ENCODE data around the gene TRAPPC2B. TPM values are rescaled to one million over a fixed set of nuclear protein-coding genes. Genes with fewer than 3 reads are reported as not detected.
A peak's percentile ranks its signal among the peaks of the same experiment; 100 is the strongest.

Gene TRAPPC2B
- total and polyA plus RNA-seq, 2 of the 13 experiments (the other 11 are each of a cell fraction or from before 2014, with no cell fraction given) = 13.3 to 17.7 TPM

GRCh38 chr19:57320180-57321084, 42.9 kb upstream of the TRAPPC2B start, which contains the start of gene ZNF543 (continued):
- no peak for TF ChIP-seq CERS6 (CRISPR knock-in tag; IDR thresholded peaks at IDR 0.05)
- peak; percentile 28; the same call in 1 of the 2 replicates for TF ChIP-seq ZNF160 (CRISPR knock-in tag; IDR thresholded peaks at IDR 0.05)
- no peak for TF ChIP-seq FOXA1 (IDR thresholded peaks at IDR 0.05)
- TF ChIP-seq FOXA1 (CRISPR knock-in tag; IDR thresholded peaks at IDR 0.05) = no peak
- TF ChIP-seq, protein P1, sequence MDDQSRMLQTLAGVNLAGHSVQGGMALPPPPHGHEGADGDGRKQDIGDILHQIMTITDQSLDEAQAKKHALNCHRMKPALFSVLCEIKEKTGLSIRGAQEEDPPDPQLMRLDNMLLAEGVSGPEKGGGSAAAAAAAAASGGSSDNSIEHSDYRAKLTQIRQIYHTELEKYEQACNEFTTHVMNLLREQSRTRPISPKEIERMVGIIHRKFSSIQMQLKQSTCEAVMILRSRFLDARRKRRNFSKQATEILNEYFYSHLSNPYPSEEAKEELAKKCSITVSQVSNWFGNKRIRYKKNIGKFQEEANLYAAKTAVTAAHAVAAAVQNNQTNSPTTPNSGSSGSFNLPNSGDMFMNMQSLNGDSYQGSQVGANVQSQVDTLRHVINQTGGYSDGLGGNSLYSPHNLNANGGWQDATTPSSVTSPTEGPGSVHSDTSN (CRISPR knock-in tag; IDR thresholded peaks at IDR 0.05; ENCODE audit: borderline replicate concordance) = no peak
- no peak for TF ChIP-seq MTF1 (CRISPR knock-in tag; IDR thresholded peaks at IDR 0.05)
- TF ChIP-seq, protein P2, sequence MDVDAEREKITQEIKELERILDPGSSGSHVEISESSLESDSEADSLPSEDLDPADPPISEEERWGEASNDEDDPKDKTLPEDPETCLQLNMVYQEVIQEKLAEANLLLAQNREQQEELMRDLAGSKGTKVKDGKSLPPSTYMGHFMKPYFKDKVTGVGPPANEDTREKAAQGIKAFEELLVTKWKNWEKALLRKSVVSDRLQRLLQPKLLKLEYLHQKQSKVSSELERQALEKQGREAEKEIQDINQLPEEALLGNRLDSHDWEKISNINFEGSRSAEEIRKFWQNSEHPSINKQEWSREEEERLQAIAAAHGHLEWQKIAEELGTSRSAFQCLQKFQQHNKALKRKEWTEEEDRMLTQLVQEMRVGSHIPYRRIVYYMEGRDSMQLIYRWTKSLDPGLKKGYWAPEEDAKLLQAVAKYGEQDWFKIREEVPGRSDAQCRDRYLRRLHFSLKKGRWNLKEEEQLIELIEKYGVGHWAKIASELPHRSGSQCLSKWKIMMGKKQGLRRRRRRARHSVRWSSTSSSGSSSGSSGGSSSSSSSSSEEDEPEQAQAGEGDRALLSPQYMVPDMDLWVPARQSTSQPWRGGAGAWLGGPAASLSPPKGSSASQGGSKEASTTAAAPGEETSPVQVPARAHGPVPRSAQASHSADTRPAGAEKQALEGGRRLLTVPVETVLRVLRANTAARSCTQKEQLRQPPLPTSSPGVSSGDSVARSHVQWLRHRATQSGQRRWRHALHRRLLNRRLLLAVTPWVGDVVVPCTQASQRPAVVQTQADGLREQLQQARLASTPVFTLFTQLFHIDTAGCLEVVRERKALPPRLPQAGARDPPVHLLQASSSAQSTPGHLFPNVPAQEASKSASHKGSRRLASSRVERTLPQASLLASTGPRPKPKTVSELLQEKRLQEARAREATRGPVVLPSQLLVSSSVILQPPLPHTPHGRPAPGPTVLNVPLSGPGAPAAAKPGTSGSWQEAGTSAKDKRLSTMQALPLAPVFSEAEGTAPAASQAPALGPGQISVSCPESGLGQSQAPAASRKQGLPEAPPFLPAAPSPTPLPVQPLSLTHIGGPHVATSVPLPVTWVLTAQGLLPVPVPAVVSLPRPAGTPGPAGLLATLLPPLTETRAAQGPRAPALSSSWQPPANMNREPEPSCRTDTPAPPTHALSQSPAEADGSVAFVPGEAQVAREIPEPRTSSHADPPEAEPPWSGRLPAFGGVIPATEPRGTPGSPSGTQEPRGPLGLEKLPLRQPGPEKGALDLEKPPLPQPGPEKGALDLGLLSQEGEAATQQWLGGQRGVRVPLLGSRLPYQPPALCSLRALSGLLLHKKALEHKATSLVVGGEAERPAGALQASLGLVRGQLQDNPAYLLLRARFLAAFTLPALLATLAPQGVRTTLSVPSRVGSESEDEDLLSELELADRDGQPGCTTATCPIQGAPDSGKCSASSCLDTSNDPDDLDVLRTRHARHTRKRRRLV (CRISPR knock-in tag; IDR thresholded peaks at IDR 0.05) = no peak
- no peak for TF ChIP-seq HOXA7 (CRISPR knock-in tag; IDR thresholded peaks at IDR 0.05)
- peak; percentile 66 for TF ChIP-seq ZNF501 (CRISPR knock-in tag; IDR thresholded peaks at IDR 0.05)
- peak; percentile 62; the same call in 1 of the 2 replicates for TF ChIP-seq MYC (CRISPR knock-in tag; IDR thresholded peaks at IDR 0.05; ENCODE audit: borderline replicate concordance)
- TF ChIP-seq, protein P3, sequence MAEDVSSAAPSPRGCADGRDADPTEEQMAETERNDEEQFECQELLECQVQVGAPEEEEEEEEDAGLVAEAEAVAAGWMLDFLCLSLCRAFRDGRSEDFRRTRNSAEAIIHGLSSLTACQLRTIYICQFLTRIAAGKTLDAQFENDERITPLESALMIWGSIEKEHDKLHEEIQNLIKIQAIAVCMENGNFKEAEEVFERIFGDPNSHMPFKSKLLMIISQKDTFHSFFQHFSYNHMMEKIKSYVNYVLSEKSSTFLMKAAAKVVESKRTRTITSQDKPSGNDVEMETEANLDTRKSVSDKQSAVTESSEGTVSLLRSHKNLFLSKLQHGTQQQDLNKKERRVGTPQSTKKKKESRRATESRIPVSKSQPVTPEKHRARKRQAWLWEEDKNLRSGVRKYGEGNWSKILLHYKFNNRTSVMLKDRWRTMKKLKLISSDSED (CRISPR knock-in tag; IDR thresholded peaks at IDR 0.05) = 0 out of 2 replicates have a peak, but pooled peaks have one; percentile 31
- peak; percentile 98 for TF ChIP-seq GABPA (IDR thresholded peaks at IDR 0.05; ENCODE audit: low read depth, low read length)
- TF ChIP-seq GABPA (CRISPR knock-in tag; IDR thresholded peaks at IDR 0.05; ENCODE audit: low read depth) = peak; percentile 96
- TF ChIP-seq GTF2F1 (IDR thresholded peaks at IDR 0.05; ENCODE audit: low read length) = no peak
- TF ChIP-seq, protein P4, sequence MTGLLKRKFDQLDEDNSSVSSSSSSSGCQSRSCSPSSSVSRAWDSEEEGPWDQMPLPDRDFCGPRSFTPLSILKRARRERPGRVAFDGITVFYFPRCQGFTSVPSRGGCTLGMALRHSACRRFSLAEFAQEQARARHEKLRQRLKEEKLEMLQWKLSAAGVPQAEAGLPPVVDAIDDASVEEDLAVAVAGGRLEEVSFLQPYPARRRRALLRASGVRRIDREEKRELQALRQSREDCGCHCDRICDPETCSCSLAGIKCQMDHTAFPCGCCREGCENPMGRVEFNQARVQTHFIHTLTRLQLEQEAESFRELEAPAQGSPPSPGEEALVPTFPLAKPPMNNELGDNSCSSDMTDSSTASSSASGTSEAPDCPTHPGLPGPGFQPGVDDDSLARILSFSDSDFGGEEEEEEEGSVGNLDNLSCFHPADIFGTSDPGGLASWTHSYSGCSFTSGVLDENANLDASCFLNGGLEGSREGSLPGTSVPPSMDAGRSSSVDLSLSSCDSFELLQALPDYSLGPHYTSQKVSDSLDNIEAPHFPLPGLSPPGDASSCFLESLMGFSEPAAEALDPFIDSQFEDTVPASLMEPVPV (CRISPR knock-in tag; IDR thresholded peaks at IDR 0.05) = peak; percentile 70; the same call in 1 of the 2 replicates
- TF ChIP-seq SP4 (CRISPR knock-in tag; IDR thresholded peaks at IDR 0.05) = peak; percentile 77
- 0 out of 2 replicates have a peak, but pooled peaks have one; percentile 30 for TF ChIP-seq ZNF451 (CRISPR knock-in tag; IDR thresholded peaks at IDR 0.05)
- TF ChIP-seq ZNF207 (IDR thresholded peaks at IDR 0.05; ENCODE audit: borderline replicate concordance) = no peak
- no peak; the same call in 1 of the 2 replicates for TF ChIP-seq ZNF138 (CRISPR knock-in tag; IDR thresholded peaks at IDR 0.05; ENCODE audit: low read depth)
